ENCODE data around the gene HBA1.
"Not testable (repeated sequence)": the region's sequence is repeated elsewhere in the genome, so short reads cannot be mapped to it uniquely, and the experiment has no call there.

HBA1 gene

GRCh38 chr16:203246-203645 is 26.8 kb downstream of the HBA1 start:
- no peak for DNase-seq (ENCODE audit: low spot score)

GRCh38 chr16:204046-204445 is 27.6 kb downstream of the HBA1 start:
- not testable (repeated sequence) for DNase-seq (ENCODE audit: low spot score)

- DNase-seq (ENCODE audit: low spot score) = not testable (repeated sequence)
These were observed 32.9 kb downstream of the HBA1 start for GRCh38 chr16:209359-209758.

- not testable (repeated sequence) for DNase-seq (ENCODE audit: low spot score)
These were observed 35.2 kb downstream of the HBA1 start for GRCh38 chr16:211631-212180.

- no peak for DNase-seq (ENCODE audit: low spot score)
These were observed 36.5 kb downstream of the HBA1 start for GRCh38 chr16:212999-213398.

- DNase-seq (ENCODE audit: low spot score) = no peak
These were observed 43.5 kb downstream of the HBA1 start for GRCh38 chr16:220021-220420.

All from NAMALWA (cell line).